Panc1 (cell line): ENCODE data around the gene AGBL1. TPM values are rescaled to one million over a fixed set of nuclear protein-coding genes. Genes with fewer than 3 reads are reported as not detected.

Experiments used
- ATAC-seq: fragments of 200-7000 bp; cut with Tn5 transposase; 2 replicates; pipeline ENCODE4 v1.9.1; 2020; ENCODE audit warnings: mild to moderate bottlenecking, moderate library complexity
- BruUV-seq: library from RNA; stranded (reverse); fragments of 400-500 nt; replicated peaks from 2 replicates; lab custom pipeline; 2021; lab: Mats Ljungman, UMichigan
- CTCF ChIA-PET: fragments of 300-600 bp; sonication (Branson Sonifier 250); formaldehyde crosslinking; loops from one replicate; lab custom pipeline; 2022; ENCODE audit warnings: antibody characterized with exemption; lab: Charles Lee
- POLR2A ChIA-PET: fragments of 300-600 bp; sonication (Branson Sonifier 250); formaldehyde crosslinking; loops from one replicate; lab custom pipeline; 2022; ENCODE audit warnings: antibody characterized with exemption; lab: Charles Lee
- DNase-seq: peaks from one replicate; pipeline ENCODE4 v3.0.0-alpha.2; 2010; ENCODE audit warnings: low read depth, low spot score
- H3K27ac ChIP-seq: 2 replicates; pipeline ENCODE4 v1.5.1; 2011; ENCODE audit warnings: mild to moderate bottlenecking, low read length, inconsistent platforms
- H3K27me3 ChIP-seq: fragments of 200-500 bp; sonication (Bioruptor generic); 2 replicates; pipeline ENCODE4 v1.6.0; 2014; ENCODE audit warnings: low read length, inconsistent platforms; ENCODE audit not compliant: control insufficient read depth, insufficient read depth
- H3K36me3 ChIP-seq: fragments of 200-500 bp; sonication (Bioruptor generic); 2 replicates; pipeline ENCODE4 v1.5.1; 2014; ENCODE audit warnings: inconsistent platforms, mild to moderate bottlenecking, low read length, moderate library complexity; ENCODE audit not compliant: control insufficient read depth, insufficient read depth
- H3K4me1 ChIP-seq: 2 replicates; pipeline ENCODE4 v1.5.1; 2011; ENCODE audit warnings: inconsistent platforms, mild to moderate bottlenecking, low read length, moderate library complexity; ENCODE audit not compliant: control insufficient read depth, insufficient read depth
- H3K4me3 ChIP-seq, 2 experiments: 2 replicates each; pipeline ENCODE4 v1.5.1; 2011 to 2012; ENCODE audit warnings: low read depth in 2 of 2, low read length in 2 of 2, mild to moderate bottlenecking in 2 of 2, inconsistent platforms in 1 of 2, moderate library complexity in 1 of 2
- H3K9me3 ChIP-seq: fragments of 200-500 bp; sonication (Bioruptor generic); 2 replicates; pipeline ENCODE4 v1.5.1; 2014; ENCODE audit warnings: low read depth, mild to moderate bottlenecking, inconsistent platforms, low read length, moderate library complexity; ENCODE audit not compliant: control insufficient read depth, insufficient read depth
- CTCF ChIP-seq: fragments of 450-650 bp; IDR thresholded peaks from 2 replicates; pipeline ENCODE4 v1.5.1; 2017; ENCODE audit warnings: mild to moderate bottlenecking
- POLR2AphosphoS5 ChIP-seq: IDR thresholded peaks from 2 replicates; pipeline ENCODE4 v1.6.1; 2012; ENCODE audit warnings: mild to moderate bottlenecking, low read depth, low read length, moderate library complexity
- REST ChIP-seq, 2 experiments: IDR thresholded peaks; 2 replicates each; pipeline ENCODE4 v1.6.1; 2011 to 2012; ENCODE audit warnings: low read depth in 2 of 2, control low read depth in 1 of 2, low read length in 1 of 2, mild to moderate bottlenecking in 1 of 2, moderate library complexity in 1 of 2; ENCODE audit not compliant: insufficient read depth in 1 of 2
- SIN3A ChIP-seq: IDR thresholded peaks from 2 replicates; pipeline ENCODE4 v1.6.1; 2012; ENCODE audit warnings: low read depth, mild to moderate bottlenecking, low read length, moderate library complexity, borderline replicate concordance; ENCODE audit not compliant: insufficient read depth
- TCF7L2 ChIP-seq: IDR thresholded peaks from 2 replicates; pipeline ENCODE4 v1.6.1; 2011; ENCODE audit warnings: mild to moderate bottlenecking, low read depth, low read length, inconsistent platforms
- in situ Hi-C: cut with HindIII; loops from 2 replicates; pipeline ENCODE4 v1.10.0; 2016; ENCODE audit warnings: low sequenced_read_pairs, low pct_unique_long_range_greater_than_20kb
- intact Hi-C: fragments of 100-400 bp; cut with micrococcal nuclease; formaldehyde crosslinking; loops from one replicate; pipeline ENCODE4 v1.10.0; 2022; ENCODE audit not compliant: unreplicated experiment
- total RNA-seq: library from RNA; stranded (reverse); gene quantifications from one replicate; pipeline ENCODE4 v1.2.1, GENCODE V29; 2021; ENCODE audit not compliant: unreplicated experiment

The AGBL1 gene
- total RNA-seq, 1 experiment from 2014 or later: not detected

GRCh38 chr15:86765281-86765680 is 685.6 kb downstream of the AGBL1 start:
- H3K9me3 ChIP-seq: no peaks in the 10 kb centered on the region
- CTCF ChIA-PET: no interaction called here
- intact Hi-C loops (no loop called here), in situ Hi-C loops (no loop called here)
- no peak overlapping the region for H3K4me3 ChIP-seq
- DNase-seq (no peak), ATAC-seq (no peak)
- H3K36me3 ChIP-seq: no peaks in the 10 kb centered on the region
- no peak overlapping the region for H3K27ac ChIP-seq
- BruUV-seq: no TSS peak
- no peaks in the 10 kb centered on the region for H3K4me1 ChIP-seq
- POLR2A ChIA-PET: no interaction called here
- no peaks in the 10 kb centered on the region for H3K27me3 ChIP-seq
- TF ChIP-seq POLR2AphosphoS5: no peak
- TF ChIP-seq SIN3A: no peak
- no peak for TF ChIP-seq TCF7L2
- TF ChIP-seq CTCF: no peak
- TF ChIP-seq REST (IDR thresholded peaks at IDR 0.05; ENCODE audit: insufficient read depth in 1 of 2, low read depth in 2 of 2, low read length in 1 of 2): no peak

GRCh38 chr15:86772369-86773059 is 692.8 kb downstream of the AGBL1 start:
- BruUV-seq: no TSS peak
- intact Hi-C loops (no loop called here), in situ Hi-C loops (no loop called here)
- POLR2A ChIA-PET: no interaction called here
- Histone ChIP-seq H3K4me1 (no peaks in the 10 kb centered on the region), H3K27ac (no peak overlapping the region), H3K4me3 (no peak overlapping the region), H3K27me3 (no peaks in the 10 kb centered on the region), H3K36me3 (no peaks in the 10 kb centered on the region), H3K9me3 (no peaks in the 10 kb centered on the region)
- TF ChIP-seq CTCF (no peak), TCF7L2 (no peak), SIN3A (no peak), REST (IDR thresholded peaks at IDR 0.05; ENCODE audit: insufficient read depth in 1 of 2, low read depth in 2 of 2, low read length in 1 of 2) (no peak), POLR2AphosphoS5 (no peak)
- DNase-seq: no peak
- CTCF ChIA-PET: no interaction called here
- ATAC-seq: no peak
